NCI-H1436 (cell line): ENCODE results near the gene TSSK6.

ENCODE experiments used
- DNase-seq: peaks from one replicate; lab custom pipeline; 2025; lab: John Stamatoyannopoulos, UW

TSSK6 gene

DNA sequence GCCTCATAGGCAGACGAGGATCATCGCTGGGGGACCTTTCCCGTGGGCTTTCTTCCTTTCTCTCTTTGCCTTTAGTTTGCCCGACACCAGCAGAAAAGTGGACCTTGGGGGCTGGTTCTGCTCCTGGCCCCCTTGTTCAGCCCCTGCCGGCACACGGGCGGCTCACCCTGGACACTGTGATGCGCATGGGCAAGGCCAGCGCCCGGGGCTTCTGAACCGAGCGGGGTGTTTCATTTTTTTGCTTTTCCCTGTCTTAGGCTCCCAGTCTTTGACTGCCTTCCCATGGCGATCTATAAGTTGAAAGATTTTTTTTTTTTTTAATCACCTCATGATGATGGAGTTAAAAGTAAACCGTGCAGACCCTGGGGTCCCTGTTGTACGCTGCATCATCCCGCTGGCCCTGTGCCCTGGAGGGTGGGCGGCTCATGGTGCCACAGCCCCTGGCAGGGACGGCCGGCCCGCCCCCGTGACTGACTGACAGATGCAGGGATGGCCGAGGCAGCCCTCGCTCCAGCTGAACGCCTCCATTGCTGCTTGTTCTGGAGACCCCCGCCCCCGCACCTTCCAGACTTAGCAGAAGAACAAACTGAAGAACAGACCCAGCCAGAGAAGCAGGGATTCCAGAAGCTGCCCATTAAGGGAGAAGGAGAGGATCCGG, 9.6 kb downstream of the TSSK6 start:
- no peak for DNase-seq

DNA sequence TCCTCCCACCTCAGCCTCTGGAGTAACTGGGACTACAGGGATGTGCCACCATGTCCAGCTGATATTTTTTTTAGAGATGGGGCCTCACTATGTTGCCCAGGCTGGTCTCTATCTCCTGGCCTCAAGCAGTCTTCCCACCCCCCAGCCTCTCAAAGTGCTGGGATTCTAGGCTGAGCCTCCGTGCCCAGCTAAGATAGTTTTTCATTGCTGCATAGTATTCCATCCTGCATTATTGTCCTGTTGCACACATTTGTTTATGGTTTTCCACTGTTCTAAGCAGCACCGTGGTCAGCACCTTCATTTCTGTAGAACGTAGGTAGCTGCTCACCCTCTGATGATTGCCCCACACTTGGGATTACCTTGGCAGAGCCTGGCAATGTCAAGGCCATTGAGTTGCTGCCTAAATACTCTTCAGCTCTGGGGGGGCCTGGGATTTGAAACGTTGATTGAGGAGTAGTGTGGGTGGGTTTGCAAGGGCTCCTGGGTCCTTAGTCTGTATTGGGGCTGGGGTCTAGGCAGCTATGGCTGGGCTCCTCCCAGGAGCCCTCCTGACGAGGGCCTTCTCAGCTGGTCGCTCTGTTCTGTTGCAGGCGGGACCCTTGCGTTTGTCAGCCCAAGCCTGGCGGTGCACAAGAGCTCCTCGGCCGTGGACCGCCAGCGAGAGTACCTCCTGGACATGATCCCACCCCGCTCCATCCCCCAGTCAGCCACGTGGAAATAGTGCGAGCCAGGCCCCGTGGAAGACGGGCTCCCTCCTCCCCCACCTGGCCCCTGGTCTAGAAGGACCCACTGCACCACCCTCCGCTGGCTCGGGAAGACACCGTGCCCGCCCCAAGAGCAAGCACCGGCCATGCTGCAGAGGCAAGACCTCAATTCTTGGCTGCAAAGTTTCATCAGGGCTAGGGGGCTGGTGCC, 10.3 kb downstream of the TSSK6 start:
- DNase-seq, result no peak

- no peak for DNase-seq
Measured at GRCh38 chr19:19502808-19503602, 12.3 kb downstream of the TSSK6 start.

- no peak for DNase-seq
Measured at GRCh38 chr19:19502281-19502680, 13.1 kb downstream of the TSSK6 start.

GRCh38 chr19:19501798-19502197, 13.6 kb downstream of the TSSK6 start:
- no peak for DNase-seq

DNA sequence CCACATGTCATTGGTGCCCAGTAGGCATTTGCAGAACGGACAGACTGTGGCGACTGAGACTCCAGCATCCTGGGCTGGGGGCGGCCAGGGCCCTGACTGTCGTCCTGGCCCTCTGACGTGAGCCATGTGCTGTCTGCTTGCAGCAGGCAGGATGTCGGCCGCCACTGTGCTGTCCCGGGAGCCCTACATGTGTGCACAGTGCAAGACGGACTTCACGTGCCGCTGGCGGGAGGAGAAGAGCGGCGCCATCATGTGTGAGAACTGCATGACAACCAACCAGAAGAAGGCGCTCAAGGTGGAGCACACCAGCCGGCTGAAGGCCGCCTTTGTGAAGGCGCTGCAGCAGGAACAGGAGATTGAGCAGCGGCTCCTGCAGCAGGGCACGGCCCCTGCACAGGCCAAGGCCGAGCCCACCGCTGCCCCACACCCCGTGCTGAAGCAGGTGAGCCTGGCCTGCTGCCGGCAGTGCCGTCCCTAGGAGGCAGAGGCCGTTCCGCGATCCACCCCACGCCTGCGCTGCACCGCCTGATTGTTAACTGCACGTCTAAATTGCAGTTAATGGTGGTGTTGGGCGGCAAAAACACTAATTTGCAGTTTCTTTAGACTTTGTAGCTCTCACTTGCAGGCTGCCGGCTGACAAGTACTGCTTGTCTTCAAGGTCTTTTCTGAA, 14.2 kb downstream of the TSSK6 start:
- DNase-seq, result no peak

- no peak for DNase-seq
Measured at GRCh38 chr19:19499272-19499995, 15.9 kb downstream of the TSSK6 start.

- DNase-seq, result no peak
Measured at GRCh38 chr19:19498255-19498991, 16.9 kb downstream of the TSSK6 start.

- DNase-seq, result no peak
Measured at GRCh38 chr19:19495614-19496603, 19.4 kb downstream of the TSSK6 start.

DNA sequence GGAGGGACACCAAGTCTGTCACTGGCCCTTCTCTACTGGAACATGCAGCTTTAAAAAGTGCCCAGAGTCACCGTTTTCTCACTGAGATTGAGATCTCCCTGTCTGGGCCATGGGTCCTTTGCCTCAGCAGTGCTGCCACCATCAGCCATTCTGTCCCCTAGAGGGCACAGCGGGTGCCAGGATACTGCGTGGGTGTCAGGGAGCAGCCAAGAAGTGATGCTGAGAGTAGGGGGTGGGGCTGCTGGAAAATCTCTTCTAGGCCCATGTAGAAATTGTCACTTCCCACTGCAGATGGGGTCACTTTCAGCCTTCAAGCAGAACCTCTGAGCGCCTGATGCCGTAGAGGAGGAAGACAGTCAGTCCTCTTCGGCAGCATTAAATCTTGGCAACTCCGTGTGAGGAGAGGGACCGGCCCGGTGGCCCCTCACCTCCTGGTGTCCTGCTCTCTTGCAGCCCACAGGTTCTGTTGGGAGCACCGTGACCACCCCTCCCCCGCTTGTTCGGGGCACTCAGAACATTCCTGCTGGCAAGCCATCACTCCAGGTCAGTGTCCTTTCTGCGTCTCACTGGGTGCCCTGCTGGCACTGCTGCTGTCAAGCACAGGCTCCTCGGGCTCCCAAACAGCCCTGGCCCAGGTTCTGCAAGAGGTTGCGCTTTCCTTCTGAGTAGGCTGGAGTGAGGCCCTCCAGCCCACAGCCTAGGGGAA, 21.4 kb downstream of the TSSK6 start:
- DNase-seq, result no peak

DNA sequence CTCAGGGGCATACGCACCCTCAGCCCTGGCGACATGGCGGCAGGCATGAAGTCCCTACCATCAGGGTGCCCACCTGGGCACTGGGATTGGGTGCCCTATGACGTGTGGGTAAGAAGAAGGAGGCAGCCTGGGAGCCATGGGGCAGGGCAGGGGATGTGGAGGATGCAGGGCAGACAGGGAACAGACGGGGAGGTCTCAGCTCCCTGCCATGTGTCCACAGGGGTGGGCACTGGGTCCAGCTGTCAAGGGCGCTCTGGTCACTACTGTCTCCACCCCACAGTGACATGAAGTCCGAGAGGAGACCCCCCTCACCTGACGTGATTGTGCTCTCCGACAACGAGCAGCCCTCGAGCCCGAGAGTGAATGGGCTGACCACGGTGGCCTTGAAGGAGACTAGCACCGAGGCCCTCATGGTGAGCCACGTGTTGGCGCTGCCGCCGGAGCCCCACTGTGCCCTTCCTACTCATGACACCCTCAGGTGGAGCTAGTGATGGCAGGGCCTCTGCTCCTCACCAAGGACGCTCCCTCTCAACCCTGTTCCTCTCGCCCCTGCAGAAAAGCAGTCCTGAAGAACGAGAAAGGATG, 23.2 kb downstream of the TSSK6 start:
- DNase-seq, result no peak

DNA sequence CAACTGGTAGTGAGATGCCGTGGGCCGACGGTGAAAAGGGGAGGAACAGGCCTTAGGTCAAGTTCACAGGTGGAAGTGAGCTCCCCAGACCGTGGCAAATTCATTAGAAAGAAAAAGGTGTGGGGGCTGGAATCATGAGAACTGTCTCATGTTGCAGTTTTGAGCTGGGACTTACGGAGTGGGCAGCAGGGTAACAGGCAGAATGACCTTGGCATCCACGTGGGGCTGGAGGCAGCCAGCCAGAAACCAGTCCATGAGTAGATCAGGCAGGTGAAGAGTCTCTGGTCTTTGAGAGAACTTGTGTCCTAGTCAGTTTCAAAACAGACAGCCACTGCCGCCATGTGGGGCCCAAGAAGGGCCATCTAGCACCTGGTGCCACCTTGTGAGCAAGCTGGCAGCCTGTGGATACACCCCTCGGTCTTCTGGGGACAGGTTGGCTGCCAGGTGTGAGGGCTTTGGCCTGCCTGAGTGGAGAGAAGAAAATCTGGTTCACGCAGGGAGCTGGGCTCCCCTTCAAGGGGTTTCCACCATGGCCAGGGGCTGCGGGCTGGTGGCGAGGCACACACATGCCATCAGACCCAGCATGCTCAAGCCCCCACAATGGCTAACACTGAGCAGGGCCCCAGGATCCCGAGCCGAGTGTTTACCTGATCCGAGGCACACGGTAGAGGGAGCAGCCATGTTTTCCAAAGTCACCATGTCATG, 23.9 kb downstream of the TSSK6 start:
- no peak for DNase-seq

GRCh38 chr19:19490214-19490968, 25.0 kb downstream of the TSSK6 start:
- peak; percentile 50 for DNase-seq

DNA sequence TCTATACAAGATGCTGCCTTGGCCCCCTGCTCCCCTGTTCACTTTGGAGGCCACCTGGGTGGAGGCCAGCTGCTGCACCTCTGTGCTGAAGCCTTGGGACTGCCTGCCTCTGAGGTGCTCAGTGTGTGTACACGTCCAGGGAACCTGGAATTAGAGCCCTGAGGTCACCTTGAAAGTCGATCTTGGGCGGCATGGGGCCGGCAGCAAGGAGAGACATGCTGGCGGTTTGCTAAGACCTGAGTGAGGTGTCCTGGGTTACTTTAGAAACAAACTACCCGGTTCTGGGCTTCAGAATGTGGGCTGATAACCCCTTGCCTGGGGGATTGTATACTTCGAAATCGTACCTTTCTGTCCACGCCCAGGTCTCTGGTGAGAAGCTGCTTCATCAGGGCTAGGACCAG, 25.5 kb downstream of the TSSK6 start:
- DNase-seq, result no peak

DNA sequence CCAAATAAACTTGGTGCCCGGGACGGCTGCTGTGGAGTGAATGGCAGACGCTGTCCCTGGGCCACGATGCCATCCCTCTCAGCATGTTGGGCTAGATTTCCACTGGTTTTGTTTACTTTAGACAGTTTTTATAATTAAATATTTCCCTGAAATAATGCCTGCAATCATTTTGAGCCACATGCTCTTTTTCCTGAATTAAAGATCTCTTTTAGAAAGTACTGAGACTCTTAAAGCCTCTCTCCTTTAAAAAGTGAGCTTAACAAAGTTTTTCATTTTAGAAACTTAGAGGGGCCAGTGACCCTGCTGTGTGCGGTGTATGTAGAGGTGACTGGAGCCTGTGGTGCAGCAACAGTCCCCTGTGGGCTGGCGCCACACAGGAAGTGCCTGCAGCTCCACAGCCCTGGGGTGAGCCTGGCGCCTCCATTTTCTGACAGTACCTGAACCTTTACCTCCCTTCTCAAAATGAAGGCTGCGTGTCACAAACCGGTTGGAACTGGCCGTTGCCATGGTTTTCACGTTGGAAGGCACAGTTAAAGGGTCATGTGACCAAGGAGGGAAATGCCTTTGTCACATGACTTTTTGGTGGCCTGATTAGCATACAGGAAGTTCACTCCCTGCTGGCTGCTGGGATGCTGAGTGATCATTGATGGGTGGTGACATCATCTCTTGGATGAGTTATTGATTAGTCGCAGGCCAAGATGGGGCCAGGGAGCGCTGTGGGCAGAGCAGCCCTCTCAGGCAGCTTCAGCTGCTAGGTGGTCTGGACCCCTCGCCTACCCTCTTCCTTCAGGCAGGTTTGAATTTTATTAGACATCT, 26.3 kb downstream of the TSSK6 start:
- peak; percentile 66 for DNase-seq
